ENCODE data around the gene MTLN.

DNA sequence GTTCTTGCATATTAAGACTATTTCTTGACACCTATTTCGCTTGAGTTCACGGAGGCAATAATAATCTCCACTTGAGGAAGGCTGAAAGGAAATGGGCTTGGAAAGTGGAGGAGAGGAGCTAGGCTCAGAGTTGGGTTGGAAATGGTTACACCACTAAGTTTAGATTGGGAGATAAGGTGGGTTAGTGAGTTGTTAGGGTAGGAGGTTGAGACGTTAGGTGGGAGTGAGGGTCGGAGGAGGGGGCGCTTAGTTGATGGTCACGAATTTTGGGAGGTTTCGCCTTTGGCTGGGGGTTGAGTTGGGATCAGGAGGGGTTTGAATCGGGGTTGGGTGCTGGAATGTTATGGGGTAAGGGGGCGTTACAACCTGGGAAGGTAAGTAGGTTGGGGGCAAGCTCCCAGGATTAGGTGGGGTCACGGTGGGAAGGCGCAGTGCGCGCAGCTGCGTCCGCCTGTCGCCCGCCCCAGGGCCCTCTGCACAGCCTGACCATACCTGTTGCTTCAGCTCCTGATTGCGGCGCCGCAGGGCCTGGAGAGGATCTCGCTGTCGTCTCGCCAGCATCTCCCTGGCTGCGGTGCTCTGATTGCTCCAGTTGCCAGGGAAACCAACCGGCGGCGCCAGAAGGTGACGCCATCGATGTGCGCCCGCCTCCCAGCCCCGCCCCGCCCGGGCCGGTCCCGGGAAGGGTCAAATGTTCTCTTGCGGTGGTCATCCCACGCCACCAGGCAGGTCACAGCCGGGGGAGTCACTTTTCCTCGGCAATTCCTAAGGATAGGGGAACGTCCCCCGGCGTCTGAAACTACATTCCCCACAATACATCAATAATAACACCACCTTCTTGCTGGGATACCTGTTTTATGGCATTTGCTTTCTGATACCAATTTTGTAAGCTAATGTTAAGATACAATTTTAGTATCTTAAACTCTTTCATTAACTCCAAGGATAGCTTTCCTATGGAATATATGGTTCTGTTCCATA is 7.7 kb downstream of the MTLN start, which contains the start of gene NPHP1:
- TF ChIP-seq TEAD4 (IDR thresholded peaks at IDR 0.05; ENCODE audit: low read depth, low read length): no peak
- TF ChIP-seq JUN (IDR thresholded peaks at IDR 0.05; ENCODE audit: low read depth, low read length): no peak

Data from H1 (cell line).